Measurements from ENCODE around the gene BMP2K. TPM values are rescaled to one million over a fixed set of nuclear protein-coding genes. Genes with fewer than 3 reads are reported as not detected.
"Not testable (repeated sequence)": the region's sequence is repeated elsewhere in the genome, so short reads cannot be mapped to it uniquely, and the experiment has no call there.

BMP2K gene
- total and polyA plus RNA-seq, 2 experiments from 2014 or later, result 8.2 to 32.5 TPM

- Mint-ChIP-seq H3K4me3 (no peak overlapping the region), H3K9me3 (no peaks in the 10 kb centered on the region), H3K4me1 (peaks cover 19% of the 10 kb centered on the region; the same call in 2 of the 3 replicates), H3K36me3 (ENCODE audit: low read depth) (peaks cover 2% of the 10 kb centered on the region; the same call in 1 of the 3 replicates), H3K27me3 (ENCODE audit: insufficient read depth, low read depth, poor library complexity) (peaks cover 2% of the 10 kb centered on the region), H3K27ac (no peak overlapping the region)
- DNase-seq (ENCODE audit: low spot score) (no peak), ATAC-seq (no peak)
- H2AFZ ChIP-seq, result no peak overlapping the region
- H3K4me1 ChIP-seq (ENCODE audit: insufficient read depth), result peaks cover 4% of the 10 kb centered on the region; the same call in 1 of the 2 replicates
- TF ChIP-seq ETS1 (IDR thresholded peaks at IDR 0.05), result no peak
- H3K36me3 ChIP-seq (ENCODE audit: insufficient read depth), result no peaks in the 10 kb centered on the region
- no peak overlapping the region for H3K4me2 ChIP-seq
- no peak overlapping the region for H3K27ac ChIP-seq (ENCODE audit: low read depth)
- H3K27me3 ChIP-seq (ENCODE audit: insufficient read depth), result no peaks in the 10 kb centered on the region
- no peaks in the 10 kb centered on the region for H3F3A ChIP-seq (replicated peaks; ENCODE audit: low read depth)
- no peak overlapping the region for H3K4me3 ChIP-seq
- no peaks in the 10 kb centered on the region for H3K9me2 ChIP-seq (ENCODE audit: insufficient read depth)
- H4K20me1 ChIP-seq (replicated peaks; ENCODE audit: insufficient read depth), result no peaks in the 10 kb centered on the region; the same call in 1 of the 2 replicates
- peaks cover 96% of the 10 kb centered on the region for H3K79me2 ChIP-seq (replicated peaks; ENCODE audit: insufficient read depth)
Measured at GRCh38 chr4:78788007-78788889, 12.1 kb downstream of the BMP2K start.

- not testable (repeated sequence) for ATAC-seq
Measured at GRCh38 chr4:78795594-78796416, 19.7 kb downstream of the BMP2K start.

GRCh38 chr4:78796526-78796925 is 20.4 kb downstream of the BMP2K start:
- H3K27me3 ChIP-seq (ENCODE audit: insufficient read depth), result no peaks in the 10 kb centered on the region
- ATAC-seq (no peak), DNase-seq (ENCODE audit: low spot score) (no peak)
- Mint-ChIP-seq H3K4me1 (peaks cover 5% of the 10 kb centered on the region; the same call in 2 of the 3 replicates), H3K27me3 (ENCODE audit: insufficient read depth, low read depth, poor library complexity) (no peaks in the 10 kb centered on the region), H3K36me3 (ENCODE audit: low read depth) (peaks cover 12% of the 10 kb centered on the region; the same call in 2 of the 3 replicates), H3K4me3 (no peak overlapping the region), H3K27ac (no peak overlapping the region), H3K9me3 (no peaks in the 10 kb centered on the region; the same call in 2 of the 3 replicates)
- no peaks in the 10 kb centered on the region for H3K9me2 ChIP-seq (ENCODE audit: insufficient read depth)
- H3K4me2 ChIP-seq, result no peak overlapping the region
- no peak overlapping the region for H2AFZ ChIP-seq
- H4K20me1 ChIP-seq (replicated peaks; ENCODE audit: insufficient read depth), result no peaks in the 10 kb centered on the region
- H3F3A ChIP-seq (replicated peaks; ENCODE audit: low read depth), result no peaks in the 10 kb centered on the region
- H3K4me1 ChIP-seq (ENCODE audit: insufficient read depth), result no peaks in the 10 kb centered on the region; the same call in 1 of the 2 replicates
- TF ChIP-seq ZNF331 (CRISPR knock-in tag; IDR thresholded peaks at IDR 0.05; ENCODE audit: low read depth) (no peak), ETS1 (IDR thresholded peaks at IDR 0.05) (no peak)
- H3K27ac ChIP-seq (ENCODE audit: low read depth), result no peak overlapping the region
- no peaks in the 10 kb centered on the region for H3K36me3 ChIP-seq (ENCODE audit: insufficient read depth)
- H3K79me2 ChIP-seq (replicated peaks; ENCODE audit: insufficient read depth), result peaks cover 68% of the 10 kb centered on the region
- no peak overlapping the region for H3K4me3 ChIP-seq

More at GRCh38 chr4:78795594-78796416, 19.7 kb downstream of the BMP2K start:
- H3K27me3 Mint-ChIP-seq (ENCODE audit: insufficient read depth, low read depth, poor library complexity); H3F3A ChIP-seq (replicated peaks; ENCODE audit: low read depth); DNase-seq (ENCODE audit: low spot score); H3K4me3 Mint-ChIP-seq; H3K9me3 Mint-ChIP-seq; H3K36me3 ChIP-seq (ENCODE audit: insufficient read depth); H3K27ac ChIP-seq (ENCODE audit: low read depth); H3K9me2 ChIP-seq (ENCODE audit: insufficient read depth); H3K4me1 ChIP-seq (ENCODE audit: insufficient read depth); H3K4me3 ChIP-seq; H3K27ac Mint-ChIP-seq; H3K27me3 ChIP-seq (ENCODE audit: insufficient read depth); H3K4me1 Mint-ChIP-seq; H4K20me1 ChIP-seq (replicated peaks; ENCODE audit: insufficient read depth); H3K4me2 ChIP-seq; H2AFZ ChIP-seq: not testable (repeated sequence)
- H3K79me2 ChIP-seq (replicated peaks; ENCODE audit: insufficient read depth), result peaks cover 69% of the 10 kb centered on the region
- H3K36me3 Mint-ChIP-seq (ENCODE audit: low read depth), result peaks cover 12% of the 10 kb centered on the region; the same call in 2 of the 3 replicates

All from GM23338 (cell line).